Transverse colon (tissue), 4 donors: ENCODE measurements around the gene ASGR1. TPM values are rescaled to one million over a fixed set of nuclear protein-coding genes. Genes with fewer than 3 reads are reported as not detected.
A peak's percentile ranks its signal among the peaks of the same experiment; 100 is the strongest.

Source experiments
- DNase-seq: peaks from one replicate; pipeline ENCODE4 v3.0.0-alpha.2; 2019
- H3K27ac ChIP-seq, 4 donors: fragments of 200-600 bp; sonication (generic); 2 replicates each; pipeline ENCODE4 v1.5.1; 2016 to 2018; ENCODE audit warnings: inconsistent platforms in 4 of 4
- H3K27me3 ChIP-seq: fragments of 200-600 bp; sonication (generic); 2 replicates; pipeline ENCODE4 v1.5.1; 2017; ENCODE audit warnings: inconsistent platforms
- H3K36me3 ChIP-seq, 4 donors: fragments of 200-600 bp; sonication (generic); 2 replicates each; pipeline ENCODE4 v1.5.1; 2017 to 2019; ENCODE audit warnings: inconsistent platforms in 4 of 4
- H3K4me1 ChIP-seq, 4 donors: fragments of 200-600 bp; sonication (generic); 2 replicates each; pipeline ENCODE4 v1.5.1; 2017 to 2020; ENCODE audit warnings: inconsistent platforms in 4 of 4
- H3K4me3 ChIP-seq, 4 donors: fragments of 200-600 bp; sonication (generic); 1 replicate in 1 of 4; 2 replicates in 3 of 4; pipeline versions ENCODE4 v1.5.1 to v1.6.1; 2017 to 2019; ENCODE audit warnings: inconsistent platforms in 4 of 4
- H3K9me3 ChIP-seq, 2 donors: fragments of 200-600 bp; sonication (generic); 2 replicates each; pipeline ENCODE4 v1.5.1; 2017 to 2019; ENCODE audit warnings: inconsistent platforms in 2 of 2
- CTCF ChIP-seq, 5 experiments: fragments of 200-600 bp in 3 of 5; fragments of 450-650 bp in 2 of 5; sonication (generic) in 3 of 5; IDR thresholded peaks; 1 replicate in 2 of 5; 2 replicates in 3 of 5; pipeline ENCODE4 v1.5.1; 2016 to 2017; ENCODE audit warnings: antibody characterized with exemption in 5 of 5, inconsistent platforms in 3 of 5, mild to moderate bottlenecking in 2 of 5, moderate library complexity in 1 of 5
- EP300 ChIP-seq: sonication (generic); formaldehyde crosslinking; IDR thresholded peaks from one replicate; pipeline ENCODE4 v1.6.1; 2017; ENCODE audit warnings: antibody characterized with exemption, low read depth
- POLR2A ChIP-seq: fragments of 450-650 bp; IDR thresholded peaks from one replicate; pipeline ENCODE4 v1.6.1; 2016; ENCODE audit warnings: antibody characterized with exemption, mild to moderate bottlenecking, moderate library complexity
- POLR2AphosphoS5 ChIP-seq, 3 donors: sonication (generic); formaldehyde crosslinking; IDR thresholded peaks; one replicate each; pipeline ENCODE4 v1.6.1; 2016; ENCODE audit warnings: antibody characterized with exemption in 3 of 3
- WGBS, 2 donors: methylation state at CpG; one replicate each; pipeline ENCODE4 v1.1.5; 2018; ENCODE audit warnings: low coverage in 1 of 2; 5-methylcytosine and 5-hydroxymethylcytosine counted together
- in situ Hi-C, 4 donors: fragments of 200-750 bp; cut with MboI; loops; one replicate each; pipeline versions ENCODE4 v1.15.0 to v1.15.1; 2017; ENCODE audit warnings: low sequenced_read_pairs in 3 of 4, low pct_ligation_motif_present in 1 of 4, low pct_unique_long_range_greater_than_20kb in 1 of 4
- intact Hi-C: fragments of 100-400 bp; cut with DNase I; formaldehyde crosslinking; loops from one replicate; pipeline ENCODE4 v1.15.1; 2023; ENCODE audit warnings: low total_unique reads
- total RNA-seq, 4 donors: library from RNA; depleted of rRNA; stranded (reverse); fragments of >200 nt; gene quantifications; one replicate each; pipeline ENCODE4 v1.1.0, GENCODE V29; 2016

ASGR1 gene
- total RNA-seq, 4 donors from 2014 or later: 0.48 to 0.82 TPM; not detected in 2

GRCh38 chr17:7218758-7219157 lies 39.6 kb upstream of the ASGR1 start:
- H3K36me3 ChIP-seq: peaks cover 0 to 6% (median under 1%) of the 10 kb centered on the region in 4 donors
- H3K4me3 ChIP-seq: no peak overlapping the region
- TF ChIP-seq POLR2AphosphoS5 (IDR thresholded peaks at IDR 0.05) (no peak), POLR2A (no peak), EP300 (no peak), CTCF (IDR thresholded peaks at IDR 0.05) (no peak)
- in situ Hi-C loops: loop anchor here in 1 of 4 donors (10.0 kb wide), 1 partner anchor 174 kb away; the partner anchor contains the start of gene SLC16A11
- WGBS, 2 donors: 72% methylated on average over 6 of the region's 6 CpGs; no CpG with 5 or more reads in 1 of the 2 donors
- H3K4me1 ChIP-seq: peaks cover 32 to 69% (median 61%) of the 10 kb centered on the region in 4 donors
- DNase-seq: no peak
- H3K9me3 ChIP-seq: no peaks in the 10 kb centered on the region
- H3K27ac ChIP-seq: peak overlapping the region; percentile 100
- H3K27me3 ChIP-seq: no peaks in the 10 kb centered on the region
- intact Hi-C loops: no loop called here

GRCh38 chr17:7218166-7218565 lies 39.0 kb upstream of the ASGR1 start:
- Histone ChIP-seq H3K27me3 (no peaks in the 10 kb centered on the region), H3K4me1 (peaks cover 34 to 73% (median 63%) of the 10 kb centered on the region in 4 donors), H3K36me3 (no peaks in the 10 kb centered on the region), H3K9me3 (no peaks in the 10 kb centered on the region), H3K27ac (peak overlapping the region; percentile 79 to 100 (median 92)), H3K4me3 (peak overlapping the region in 1 of 4 donors; percentile 48)
- in situ Hi-C loops: loop anchor here in 1 of 4 donors (10.0 kb wide), 1 partner anchor 173 kb away; the partner anchor contains the start of gene SLC16A11
- intact Hi-C loops: no loop called here
- TF ChIP-seq CTCF (IDR thresholded peaks at IDR 0.05) (no peak), POLR2AphosphoS5 (IDR thresholded peaks at IDR 0.05) (no peak), EP300 (no peak), POLR2A (no peak)
- DNase-seq: no peak
- 77% methylated on average over 6 of the region's 6 CpGs; no CpG with 5 or more reads in 1 of the 2 donors for WGBS, 2 donors

- in situ Hi-C loops (loop anchor here in 1 of 4 donors (10.0 kb wide), 1 partner anchor 173 kb away; the partner anchor contains the start of gene SLC16A11), intact Hi-C loops (no loop called here)
- H3K4me1 ChIP-seq: peaks cover 34 to 73% (median 63%) of the 10 kb centered on the region in 4 donors
- peak; percentile 63 for DNase-seq
- peak overlapping the region; percentile 34 to 48 (median 36) for H3K4me3 ChIP-seq
- no peaks in the 10 kb centered on the region for H3K9me3 ChIP-seq
- WGBS, 2 donors: 2 to 5% methylated on average over 8 to 25 of the region's 32 CpGs
- H3K27me3 ChIP-seq: no peaks in the 10 kb centered on the region
- no peak for TF ChIP-seq POLR2AphosphoS5 (IDR thresholded peaks at IDR 0.05)
- H3K27ac ChIP-seq: peak overlapping the region; percentile 79 to 100 (median 92)
- no peaks in the 10 kb centered on the region for H3K36me3 ChIP-seq
Measured at GRCh38 chr17:7217113-7217987, 38.2 kb upstream of the ASGR1 start.

- 40 to 44% methylated on average over 2 to 7 of the region's 7 CpGs for WGBS, 2 donors
- TF ChIP-seq POLR2AphosphoS5 (IDR thresholded peaks at IDR 0.05) (no peak), CTCF (IDR thresholded peaks at IDR 0.05) (no peak), POLR2A (no peak), EP300 (no peak)
- no peaks in the 10 kb centered on the region for H3K27me3 ChIP-seq
- peak overlapping the region; percentile 34 to 48 (median 36) for H3K4me3 ChIP-seq
- H3K4me1 ChIP-seq: peaks cover 34 to 70% (median 62%) of the 10 kb centered on the region in 4 donors
- no peaks in the 10 kb centered on the region for H3K36me3 ChIP-seq
- no peak for DNase-seq
- intact Hi-C loops (no loop called here), in situ Hi-C loops (loop anchor here in 1 of 4 donors (10.0 kb wide), 1 partner anchor 172 kb away; the partner anchor contains the start of gene SLC16A11)
- peak overlapping the region; percentile 79 to 100 (median 92) for H3K27ac ChIP-seq
- H3K9me3 ChIP-seq: no peaks in the 10 kb centered on the region
Measured at GRCh38 chr17:7216242-7217112, 37.3 kb upstream of the ASGR1 start.
